ENCODE data around the gene NDUFB11.

The NDUFB11 gene

GRCh38 chrX:47169726-47170515, 25.4 kb upstream of the NDUFB11 start:
- no peak overlapping the region for H3K4me3 ChIP-seq (replicated peaks; ENCODE audit: low read depth, low read length)
- peak; percentile 75 for DNase-seq (ENCODE audit: low read depth)
- TF ChIP-seq CTCF (IDR thresholded peaks at IDR 0.05; ENCODE audit: low read length, missing control alignments), result no peak

DNA sequence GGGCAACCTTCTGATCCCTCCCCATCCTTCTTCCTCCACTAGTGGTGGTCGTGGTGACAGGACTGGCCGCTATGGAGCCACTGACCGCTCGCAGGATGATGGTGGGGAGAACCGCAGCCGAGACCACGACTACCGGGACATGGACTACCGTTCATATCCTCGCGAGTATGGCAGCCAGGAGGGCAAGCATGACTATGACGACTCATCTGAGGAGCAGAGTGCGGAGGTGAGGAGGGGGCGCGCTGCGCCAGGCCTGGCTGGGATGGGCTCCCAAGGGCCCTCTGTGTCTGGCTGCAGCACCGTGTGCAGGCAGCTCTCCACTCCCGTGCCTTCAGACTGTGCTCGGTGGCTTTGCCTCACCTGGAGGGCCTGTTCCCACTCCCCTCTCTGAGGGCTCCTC, 24.8 kb upstream of the NDUFB11 start:
- TF ChIP-seq CTCF (IDR thresholded peaks at IDR 0.05; ENCODE audit: low read length, missing control alignments), result no peak

DNA sequence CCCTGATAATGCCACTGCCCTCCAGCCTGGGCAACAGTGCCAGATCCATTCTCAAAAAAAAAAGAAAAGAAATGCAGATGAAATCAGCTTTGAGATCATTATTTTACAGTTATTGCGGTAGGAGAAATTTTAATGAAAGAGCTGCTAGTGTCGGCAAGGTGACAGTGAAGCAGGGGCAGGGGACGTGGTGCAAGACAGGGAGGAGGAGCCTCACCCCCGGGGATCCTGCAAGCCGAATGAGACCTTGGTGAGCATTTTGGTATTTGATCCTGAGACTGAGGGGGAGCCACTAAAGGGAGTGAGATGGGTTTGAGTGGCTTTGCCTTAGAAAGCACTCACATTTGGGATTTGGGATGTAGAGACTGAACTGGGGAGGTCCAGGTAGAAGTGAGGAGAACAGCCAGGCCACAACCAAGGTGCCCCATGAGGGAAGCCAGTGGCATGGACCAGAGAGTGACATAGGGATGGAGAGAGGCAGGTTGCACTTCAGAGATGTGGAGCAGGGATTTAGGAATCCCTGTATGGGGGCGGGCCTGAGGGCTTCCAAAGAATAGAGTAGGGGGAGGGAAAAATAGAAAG, 24.1 kb upstream of the NDUFB11 start:
- no peak for DNase-seq (ENCODE audit: low read depth)

More for the DNA sequence above, 24.8 kb upstream of the NDUFB11 start:
- no peak overlapping the region for H3K4me3 ChIP-seq (replicated peaks; ENCODE audit: low read depth, low read length)
- no peak for DNase-seq (ENCODE audit: low read depth)

GRCh38 chrX:47166126-47166525, 21.6 kb upstream of the NDUFB11 start:
- TF ChIP-seq CTCF (IDR thresholded peaks at IDR 0.05; ENCODE audit: low read length, missing control alignments), result no peak
- DNase-seq (ENCODE audit: low read depth), result peak; percentile 46
- H3K4me3 ChIP-seq (replicated peaks; ENCODE audit: low read depth, low read length), result no peak overlapping the region

More for the DNA sequence above, 24.1 kb upstream of the NDUFB11 start:
- no peak for TF ChIP-seq CTCF (IDR thresholded peaks at IDR 0.05; ENCODE audit: low read length, missing control alignments)
- no peak overlapping the region for H3K4me3 ChIP-seq (replicated peaks; ENCODE audit: low read depth, low read length)

DNA sequence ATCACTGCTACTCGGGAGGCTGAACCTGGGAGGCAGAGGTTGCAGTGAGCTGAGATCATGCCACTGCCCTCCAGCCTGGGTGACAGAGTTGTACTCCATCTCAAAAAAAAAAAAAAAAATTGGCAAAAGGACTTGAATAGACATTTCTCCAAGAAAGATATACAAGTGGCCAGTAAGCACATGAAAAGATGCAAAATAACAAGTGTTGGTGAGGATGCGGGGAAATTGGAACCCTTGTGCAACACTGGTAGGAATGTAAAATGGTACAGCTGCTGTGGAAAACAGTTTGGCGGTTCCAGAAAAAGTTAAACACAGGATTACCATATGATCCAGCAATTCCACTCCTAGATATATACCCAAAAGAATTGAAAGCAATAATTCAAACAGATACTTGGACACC, 19.9 kb upstream of the NDUFB11 start:
- no peak overlapping the region for H3K4me3 ChIP-seq (replicated peaks; ENCODE audit: low read depth, low read length)
- DNase-seq (ENCODE audit: low read depth), result no peak
- TF ChIP-seq CTCF (IDR thresholded peaks at IDR 0.05; ENCODE audit: low read length, missing control alignments), result no peak

DNA sequence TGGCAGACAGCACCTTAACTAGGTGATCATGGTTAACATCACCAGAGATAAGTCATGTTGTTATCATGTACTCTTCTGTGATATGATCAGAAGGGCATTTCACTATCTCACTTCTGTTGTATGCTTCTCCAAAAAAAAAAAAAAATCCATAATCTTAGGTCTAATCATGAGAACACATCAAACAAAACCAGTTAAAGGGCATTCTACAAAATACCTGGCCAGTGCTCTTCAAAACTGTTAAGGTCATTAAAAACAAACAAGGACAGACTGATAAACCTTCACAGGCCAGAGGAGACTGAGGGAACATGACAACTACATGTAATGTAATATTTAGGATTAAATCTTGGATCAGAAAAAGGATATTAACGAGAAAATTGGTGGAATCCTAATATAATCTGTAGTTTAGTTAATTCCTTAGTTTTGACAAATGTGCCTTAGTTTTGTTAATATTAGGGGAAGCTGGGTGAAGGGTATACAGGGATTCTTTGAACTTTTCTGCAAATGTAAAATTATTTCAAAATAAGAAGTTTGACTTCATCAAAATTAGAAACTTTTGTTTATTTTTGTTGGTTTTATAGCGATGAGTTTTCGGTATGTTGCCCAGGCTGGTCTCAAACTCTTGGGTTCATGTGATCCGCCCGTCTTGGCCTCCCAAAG, 18.6 kb upstream of the NDUFB11 start:
- H3K4me3 ChIP-seq (replicated peaks; ENCODE audit: low read depth, low read length), result no peak overlapping the region
- no peak for TF ChIP-seq CTCF (IDR thresholded peaks at IDR 0.05; ENCODE audit: low read length, missing control alignments)

More for the DNA sequence above, 18.6 kb upstream of the NDUFB11 start:
- DNase-seq (ENCODE audit: low read depth), result no peak

Measured in fibroblast of pulmonary artery (primary cell).